Measurements from ENCODE around the gene FIBCD1. TPM values are rescaled to one million over a fixed set of nuclear protein-coding genes. Genes with fewer than 3 reads are reported as not detected.

Gene FIBCD1
- total and polyA plus RNA-seq, 4 donors, result 1.2 to 8.2 (median 4.8) TPM

DNA sequence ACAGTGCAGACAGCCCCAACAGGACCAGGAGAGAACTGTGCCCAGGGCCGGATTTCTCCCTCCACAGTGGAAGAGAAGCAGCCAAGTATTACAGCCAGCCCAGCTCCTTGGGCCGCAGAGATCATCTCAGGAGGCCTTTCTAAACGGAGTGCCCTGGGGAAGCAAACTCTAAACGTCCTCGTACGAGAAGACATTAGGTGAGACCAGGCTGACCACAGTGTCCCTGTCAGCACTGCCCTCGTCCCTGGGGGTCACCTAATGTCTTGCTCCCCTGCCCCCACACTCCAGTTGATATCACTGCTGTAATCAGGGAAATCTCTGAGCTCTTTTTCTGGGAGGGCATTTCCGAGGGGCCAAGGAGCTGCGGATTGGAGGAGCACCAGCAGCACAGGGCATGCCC is 48.9 kb downstream of the FIBCD1 start:
- H3K36me3 ChIP-seq (ENCODE audit: control insufficient read depth, insufficient read depth, low read length), result peaks cover 71% of the 10 kb centered on the region
- no peak overlapping the region for H3K27ac ChIP-seq (ENCODE audit: low read depth, low read length)

DNA sequence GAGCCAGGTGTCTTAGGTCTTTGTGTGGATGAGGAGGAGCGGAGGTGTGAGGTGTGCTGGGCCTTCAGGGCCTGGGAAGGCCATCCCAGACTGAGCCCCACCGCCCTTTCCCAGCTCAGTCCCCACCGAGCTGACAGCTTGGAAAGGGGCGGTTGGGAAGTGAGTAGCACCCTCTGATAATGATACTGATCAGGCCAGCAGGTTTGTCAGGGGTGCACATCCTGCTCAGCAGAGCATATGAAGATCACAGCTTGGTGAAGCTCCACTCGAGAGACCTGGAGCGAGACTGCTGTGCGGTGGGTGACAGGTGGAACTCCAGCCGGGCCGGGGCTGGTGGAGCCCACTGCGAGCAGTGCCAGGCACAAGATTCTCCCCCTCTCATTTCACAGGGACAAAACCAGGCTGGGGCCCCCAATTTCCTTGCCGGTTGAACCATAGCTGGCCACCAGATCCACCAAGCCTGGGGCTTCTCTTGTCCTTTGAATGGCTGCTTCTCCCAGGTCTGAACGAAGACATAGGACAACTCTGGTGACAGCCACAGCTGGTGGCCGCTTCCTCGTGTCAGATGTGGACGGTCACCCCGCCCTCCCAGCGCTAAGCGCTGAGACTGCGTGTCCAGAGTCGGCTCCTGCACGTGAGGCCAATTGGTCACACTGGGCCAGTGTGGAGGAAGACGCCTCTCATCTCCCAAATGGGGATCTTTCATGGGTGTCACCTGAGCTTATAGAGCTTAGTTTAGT is 50.7 kb downstream of the FIBCD1 start:
- H3K36me3 ChIP-seq (ENCODE audit: control insufficient read depth, insufficient read depth, low read length), result peaks cover 80% of the 10 kb centered on the region

More for the DNA sequence above, 48.9 kb downstream of the FIBCD1 start:
- Histone ChIP-seq H3K27me3 (ENCODE audit: control insufficient read depth, insufficient read depth, low read length) (no peaks in the 10 kb centered on the region), H3K4me1 (ENCODE audit: control insufficient read depth, insufficient read depth, low read length) (peaks cover 52% of the 10 kb centered on the region), H3K9me3 (ENCODE audit: control insufficient read depth, insufficient read depth, low read length) (no peaks in the 10 kb centered on the region), H3K4me3 (ENCODE audit: low read depth, low read length) (no peak overlapping the region)
- 87% methylated on average over 9 of the region's 9 CpGs for WGBS (ENCODE audit: insufficient coverage)
- DNase-seq (ENCODE audit: low read depth in 4 of 6, low spot score in 6 of 6), result no peak

DNA sequence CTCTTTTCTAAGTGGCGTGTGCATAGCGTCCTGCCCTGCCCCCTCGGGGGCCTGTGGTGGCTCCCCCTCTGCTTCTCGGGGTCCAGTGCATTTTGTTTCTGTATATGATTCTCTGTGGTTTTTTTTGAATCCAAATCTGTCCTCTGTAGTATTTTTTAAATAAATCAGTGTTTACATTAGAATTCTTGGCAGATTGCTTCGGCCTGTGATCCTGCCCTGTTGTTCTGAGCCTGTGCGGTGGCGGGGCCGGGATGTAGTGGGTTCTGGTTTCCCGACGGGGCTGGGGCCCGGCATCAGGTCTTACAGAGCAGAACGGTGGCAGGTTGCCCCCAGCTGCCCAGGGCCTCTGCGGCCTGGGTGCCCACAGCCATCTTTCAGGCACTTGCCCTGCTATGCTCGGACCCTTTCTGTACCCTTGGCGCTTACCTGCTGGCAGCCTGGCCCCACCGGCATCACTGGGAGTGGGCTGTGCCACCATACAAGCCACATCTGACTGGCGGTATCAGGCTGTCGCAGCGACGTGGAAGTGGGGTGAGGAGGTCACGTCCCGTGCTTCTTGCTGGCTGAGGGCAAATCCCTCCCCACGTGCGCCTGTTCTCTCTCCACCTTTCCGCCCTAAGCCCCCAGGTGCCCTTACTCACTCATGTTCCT is 51.4 kb downstream of the FIBCD1 start:
- Histone ChIP-seq H3K36me3 (ENCODE audit: control insufficient read depth, insufficient read depth, low read length) (peaks cover 80% of the 10 kb centered on the region), H3K4me1 (ENCODE audit: control insufficient read depth, insufficient read depth, low read length) (peaks cover 44% of the 10 kb centered on the region), H3K27me3 (ENCODE audit: control insufficient read depth, insufficient read depth, low read length) (no peaks in the 10 kb centered on the region), H3K9me3 (ENCODE audit: control insufficient read depth, insufficient read depth, low read length) (no peaks in the 10 kb centered on the region), H3K4me3 (ENCODE audit: low read depth, low read length) (no peak overlapping the region), H3K27ac (ENCODE audit: low read depth, low read length) (no peak overlapping the region)
- no peak for DNase-seq (ENCODE audit: low read depth in 4 of 6, low spot score in 6 of 6)
- WGBS (ENCODE audit: insufficient coverage), result 90% methylated on average over 16 of the region's 25 CpGs

More for the DNA sequence above, 50.7 kb downstream of the FIBCD1 start:
- Histone ChIP-seq H3K9me3 (ENCODE audit: control insufficient read depth, insufficient read depth, low read length) (no peaks in the 10 kb centered on the region), H3K27ac (ENCODE audit: low read depth, low read length) (no peak overlapping the region), H3K4me1 (ENCODE audit: control insufficient read depth, insufficient read depth, low read length) (peaks cover 51% of the 10 kb centered on the region), H3K4me3 (ENCODE audit: low read depth, low read length) (no peak overlapping the region), H3K27me3 (ENCODE audit: control insufficient read depth, insufficient read depth, low read length) (no peaks in the 10 kb centered on the region)
- WGBS (ENCODE audit: insufficient coverage), result 94% methylated on average over 19 of the region's 22 CpGs
- DNase-seq (ENCODE audit: low read depth in 4 of 6, low spot score in 6 of 6), result no peak

DNA sequence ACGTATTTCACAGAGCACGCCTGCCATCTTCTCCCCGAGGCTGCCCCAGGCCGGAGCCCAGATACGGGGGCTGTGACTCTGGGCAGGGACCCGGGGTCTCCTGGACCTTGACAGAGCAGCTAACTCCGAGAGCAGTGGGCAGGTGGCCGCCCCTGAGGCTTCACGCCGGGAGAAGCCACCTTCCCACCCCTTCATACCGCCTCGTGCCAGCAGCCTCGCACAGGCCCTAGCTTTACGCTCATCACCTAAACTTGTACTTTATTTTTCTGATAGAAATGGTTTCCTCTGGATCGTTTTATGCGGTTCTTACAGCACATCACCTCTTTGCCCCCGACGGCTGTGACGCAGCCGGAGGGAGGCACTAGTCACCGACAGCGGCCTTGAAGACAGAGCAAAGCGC is 52.1 kb downstream of the FIBCD1 start:
- no peak for DNase-seq (ENCODE audit: low read depth in 4 of 6, low spot score in 6 of 6)
- Histone ChIP-seq H3K27ac (ENCODE audit: low read depth, low read length) (no peak overlapping the region), H3K36me3 (ENCODE audit: control insufficient read depth, insufficient read depth, low read length) (peaks cover 82% of the 10 kb centered on the region), H3K27me3 (ENCODE audit: control insufficient read depth, insufficient read depth, low read length) (no peaks in the 10 kb centered on the region), H3K9me3 (ENCODE audit: control insufficient read depth, insufficient read depth, low read length) (no peaks in the 10 kb centered on the region), H3K4me1 (ENCODE audit: control insufficient read depth, insufficient read depth, low read length) (peaks cover 38% of the 10 kb centered on the region), H3K4me3 (ENCODE audit: low read depth, low read length) (no peak overlapping the region)
- 96% methylated on average over 14 of the region's 23 CpGs for WGBS (ENCODE audit: insufficient coverage)

DNA sequence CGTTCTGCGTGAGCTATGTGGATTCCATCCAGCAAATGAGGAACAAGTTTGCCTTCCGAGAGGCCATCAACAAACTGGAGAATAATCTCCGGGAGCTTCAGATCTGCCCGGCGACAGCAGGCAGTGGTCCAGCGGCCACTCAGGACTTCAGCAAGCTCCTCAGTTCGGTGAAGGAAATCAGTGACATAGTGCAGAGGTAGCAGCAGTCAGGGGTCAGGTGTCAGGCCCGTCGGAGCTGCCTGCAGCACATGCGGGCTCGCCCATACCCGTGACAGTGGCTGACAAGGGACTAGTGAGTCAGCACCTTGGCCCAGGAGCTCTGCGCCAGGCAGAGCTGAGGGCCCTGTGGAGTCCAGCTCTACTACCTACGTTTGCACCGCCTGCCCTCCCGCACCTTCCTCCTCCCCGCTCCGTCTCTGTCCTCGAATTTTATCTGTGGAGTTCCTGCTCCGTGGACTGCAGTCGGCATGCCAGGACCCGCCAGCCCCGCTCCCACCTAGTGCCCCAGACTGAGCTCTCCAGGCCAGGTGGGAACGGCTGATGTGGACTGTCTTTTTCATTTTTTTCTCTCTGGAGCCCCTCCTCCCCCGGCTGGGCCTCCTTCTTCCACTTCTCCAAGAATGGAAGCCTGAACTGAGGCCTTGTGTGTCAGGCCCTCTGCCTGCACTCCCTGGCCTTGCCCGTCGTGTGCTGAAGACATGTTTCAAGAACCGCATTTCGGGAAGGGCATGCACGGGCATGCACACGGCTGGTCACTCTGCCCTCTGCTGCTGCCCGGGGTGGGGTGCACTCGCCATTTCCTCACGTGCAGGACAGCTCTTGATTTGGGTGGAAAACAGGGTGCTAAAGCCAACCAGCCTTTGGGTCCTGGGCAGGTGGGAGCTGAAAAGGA is 53.3 kb downstream of the FIBCD1 start:
- Histone ChIP-seq H3K36me3 (ENCODE audit: control insufficient read depth, insufficient read depth, low read length) (peaks cover 81% of the 10 kb centered on the region), H3K27ac (ENCODE audit: low read depth, low read length) (no peak overlapping the region), H3K27me3 (ENCODE audit: control insufficient read depth, insufficient read depth, low read length) (no peaks in the 10 kb centered on the region), H3K4me1 (ENCODE audit: control insufficient read depth, insufficient read depth, low read length) (peaks cover 25% of the 10 kb centered on the region), H3K4me3 (ENCODE audit: low read depth, low read length) (no peak overlapping the region), H3K9me3 (ENCODE audit: control insufficient read depth, insufficient read depth, low read length) (no peaks in the 10 kb centered on the region)
- DNase-seq (ENCODE audit: low read depth in 4 of 6, low spot score in 6 of 6), result no peak
- WGBS (ENCODE audit: insufficient coverage), result 90% methylated on average over 35 of the region's 35 CpGs

DNA sequence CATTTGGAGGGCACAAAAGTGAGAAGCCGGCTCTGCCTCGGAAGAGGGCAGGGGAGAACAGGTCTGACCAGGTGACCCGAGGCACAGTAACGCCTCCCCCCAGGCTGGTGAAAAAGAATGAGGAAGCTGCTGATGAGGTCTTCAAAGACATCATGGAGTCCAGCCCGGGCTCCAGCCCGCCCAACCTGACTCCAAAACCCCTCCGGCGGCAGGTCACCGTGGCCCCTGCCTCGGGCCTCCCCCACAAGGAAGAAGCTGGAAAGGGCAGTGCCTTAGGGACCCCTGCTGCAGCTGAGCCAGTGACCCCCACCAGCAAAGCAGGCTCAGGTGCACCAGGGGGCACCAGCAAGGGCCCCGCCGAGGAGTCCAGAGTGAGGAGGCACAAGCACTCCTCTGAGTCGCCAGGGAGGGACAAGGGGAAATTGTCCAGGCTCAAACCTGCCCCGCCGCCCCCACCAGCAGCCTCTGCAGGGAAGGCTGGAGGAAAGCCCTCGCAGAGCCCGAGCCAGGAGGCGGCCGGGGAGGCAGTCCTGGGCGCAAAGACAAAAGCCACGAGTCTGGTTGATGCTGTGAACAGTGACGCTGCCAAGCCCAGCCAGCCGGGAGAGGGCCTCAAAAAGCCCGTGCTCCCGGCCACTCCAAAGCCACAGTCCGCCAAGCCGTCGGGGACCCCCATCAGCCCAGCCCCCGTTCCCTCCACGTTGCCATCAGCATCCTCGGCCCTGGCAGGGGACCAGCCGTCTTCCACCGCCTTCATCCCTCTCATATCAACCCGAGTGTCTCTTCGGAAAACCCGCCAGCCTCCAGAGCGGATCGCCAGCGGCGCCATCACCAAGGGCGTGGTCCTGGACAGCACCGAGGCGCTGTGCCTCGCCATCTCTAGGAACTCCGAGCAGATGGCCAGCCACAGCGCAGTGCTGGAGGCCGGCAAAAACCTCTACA is 54.2 kb downstream of the FIBCD1 start:
- peaks cover 82% of the 10 kb centered on the region for H3K36me3 ChIP-seq (ENCODE audit: control insufficient read depth, insufficient read depth, low read length)
- H3K4me3 ChIP-seq (ENCODE audit: low read depth, low read length), result no peak overlapping the region
- H3K4me1 ChIP-seq (ENCODE audit: control insufficient read depth, insufficient read depth, low read length), result peaks cover 18% of the 10 kb centered on the region
- H3K9me3 ChIP-seq (ENCODE audit: control insufficient read depth, insufficient read depth, low read length), result no peaks in the 10 kb centered on the region
- H3K27ac ChIP-seq (ENCODE audit: low read depth, low read length), result no peak overlapping the region
- peak in 1 of 6 donors; percentile 50 for DNase-seq (ENCODE audit: low read depth in 4 of 6, low spot score in 6 of 6)
- WGBS (ENCODE audit: insufficient coverage), result 76% methylated on average over 42 of the region's 47 CpGs
- no peaks in the 10 kb centered on the region for H3K27me3 ChIP-seq (ENCODE audit: control insufficient read depth, insufficient read depth, low read length)

DNA sequence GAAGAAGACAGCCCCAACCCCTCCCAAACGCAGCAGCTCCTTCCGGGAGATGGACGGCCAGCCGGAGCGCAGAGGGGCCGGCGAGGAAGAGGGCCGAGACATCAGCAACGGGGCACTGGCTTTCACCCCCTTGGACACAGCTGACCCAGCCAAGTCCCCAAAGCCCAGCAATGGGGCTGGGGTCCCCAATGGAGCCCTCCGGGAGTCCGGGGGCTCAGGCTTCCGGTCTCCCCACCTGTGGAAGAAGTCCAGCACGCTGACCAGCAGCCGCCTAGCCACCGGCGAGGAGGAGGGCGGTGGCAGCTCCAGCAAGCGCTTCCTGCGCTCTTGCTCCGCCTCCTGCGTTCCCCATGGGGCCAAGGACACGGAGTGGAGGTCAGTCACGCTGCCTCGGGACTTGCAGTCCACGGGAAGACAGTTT is 54.9 kb downstream of the FIBCD1 start:
- 88% methylated on average over 20 of the region's 25 CpGs for WGBS (ENCODE audit: insufficient coverage)

DNA sequence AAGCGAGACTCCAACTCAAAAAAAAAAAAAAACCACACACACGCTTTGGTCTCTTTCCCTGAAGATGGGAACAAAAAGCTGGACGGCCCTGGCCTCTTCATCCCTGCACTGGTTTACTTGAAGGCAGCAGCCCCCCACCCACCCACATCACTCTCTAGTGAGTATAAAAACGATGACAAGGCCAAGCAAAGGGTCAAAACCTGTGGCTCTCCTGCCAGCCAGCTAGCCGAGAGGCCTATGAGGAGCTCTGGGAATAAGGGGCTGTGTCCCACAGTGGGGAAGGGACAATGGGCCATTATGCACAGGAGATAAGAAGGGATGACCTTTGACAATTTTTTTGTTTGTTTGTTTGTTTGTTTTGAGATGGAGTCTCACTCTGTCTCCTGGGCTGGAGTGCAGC is 55.6 kb downstream of the FIBCD1 start:
- Histone ChIP-seq H3K4me1 (ENCODE audit: control insufficient read depth, insufficient read depth, low read length) (peaks cover 18% of the 10 kb centered on the region), H3K36me3 (ENCODE audit: control insufficient read depth, insufficient read depth, low read length) (peaks cover 81% of the 10 kb centered on the region), H3K27ac (ENCODE audit: low read depth, low read length) (no peak overlapping the region), H3K27me3 (ENCODE audit: control insufficient read depth, insufficient read depth, low read length) (no peaks in the 10 kb centered on the region), H3K9me3 (ENCODE audit: control insufficient read depth, insufficient read depth, low read length) (no peaks in the 10 kb centered on the region), H3K4me3 (ENCODE audit: low read depth, low read length) (no peak overlapping the region)
- no peak for DNase-seq (ENCODE audit: low read depth in 4 of 6, low spot score in 6 of 6)
- 91% methylated on average over 3 of the region's 5 CpGs for WGBS (ENCODE audit: insufficient coverage)

More for the DNA sequence above, 54.9 kb downstream of the FIBCD1 start:
- Histone ChIP-seq H3K36me3 (ENCODE audit: control insufficient read depth, insufficient read depth, low read length) (peaks cover 80% of the 10 kb centered on the region), H3K4me1 (ENCODE audit: control insufficient read depth, insufficient read depth, low read length) (peaks cover 18% of the 10 kb centered on the region), H3K4me3 (ENCODE audit: low read depth, low read length) (no peak overlapping the region), H3K27me3 (ENCODE audit: control insufficient read depth, insufficient read depth, low read length) (no peaks in the 10 kb centered on the region), H3K27ac (ENCODE audit: low read depth, low read length) (no peak overlapping the region), H3K9me3 (ENCODE audit: control insufficient read depth, insufficient read depth, low read length) (no peaks in the 10 kb centered on the region)
- DNase-seq (ENCODE audit: low read depth in 4 of 6, low spot score in 6 of 6), result no peak

Data from spinal cord (tissue), 10 donors.